Breast epithelium (tissue), 4 donors: ENCODE data around the gene SLC25A38. TPM values are rescaled to one million over a fixed set of nuclear protein-coding genes. Genes with fewer than 3 reads are reported as not detected.
A peak's percentile ranks its signal among the peaks of the same experiment; 100 is the strongest.

Experiments used
- DNase-seq, 2 donors: peaks; one replicate each; pipeline ENCODE4 v3.0.0-alpha.2; 2019; ENCODE audit warnings: low spot score in 2 of 2
- H3K27ac ChIP-seq, 2 donors: fragments of 200-600 bp; sonication (generic) in 1 of 2; one replicate each; pipeline ENCODE4 v1.5.1; 2016 to 2019; ENCODE audit warnings: mild to moderate bottlenecking in 1 of 2
- H3K27me3 ChIP-seq, 2 donors: fragments of 200-600 bp; sonication (generic) in 1 of 2; one replicate each; pipeline versions ENCODE4 v1.5.1 to v1.6.0; 2017 to 2019; ENCODE audit warnings: control low read depth in 1 of 2, mild to moderate bottlenecking in 1 of 2
- H3K36me3 ChIP-seq: fragments of 200-600 bp; one replicate; pipeline ENCODE4 v1.5.1; 2019
- H3K4me1 ChIP-seq, 2 donors: fragments of 200-600 bp; sonication (generic); one replicate each; pipeline ENCODE4 v1.5.1; 2016 to 2019; ENCODE audit warnings: control low read depth in 1 of 2
- H3K4me3 ChIP-seq, 3 donors: fragments of 200-600 bp; sonication (generic); 1 replicate in 2 of 3; 2 replicates in 1 of 3; pipeline ENCODE4 v1.5.1; 2016 to 2019; ENCODE audit warnings: mild to moderate bottlenecking in 3 of 3, moderate library complexity in 2 of 3
- H3K9me3 ChIP-seq, 2 donors: fragments of 200-600 bp; sonication (generic) in 1 of 2; one replicate each; pipeline ENCODE4 v1.5.1; 2016 to 2019; ENCODE audit warnings: control low read depth in 1 of 2
- POLR2A ChIP-seq: fragments of 450-650 bp; IDR thresholded peaks from one replicate; pipeline ENCODE4 v1.6.1; 2016; ENCODE audit warnings: antibody characterized with exemption, mild to moderate bottlenecking, moderate library complexity
- POLR2AphosphoS5 ChIP-seq, 3 donors: sonication (generic); formaldehyde crosslinking; IDR thresholded peaks; one replicate each; pipeline ENCODE4 v1.6.1; 2017; ENCODE audit warnings: antibody characterized with exemption in 3 of 3
- intact Hi-C: fragments of 100-400 bp; cut with DNase I; formaldehyde crosslinking; loops from one replicate; pipeline ENCODE4 v1.15.1; 2023; ENCODE audit warnings: low total_unique reads
- total RNA-seq, 3 donors: library from RNA; depleted of rRNA; stranded (reverse); fragments of >200 nt; gene quantifications; one replicate each; pipeline ENCODE4 v1.1.0, GENCODE V29; 2016
- TF ChIP-seq, protein P1 (sequence below), 3 donors: fragments of 450-650 bp; IDR thresholded peaks; one replicate each; pipeline ENCODE4 v1.5.1; 2016 to 2017; ENCODE audit warnings: antibody characterized with exemption in 3 of 3, mild to moderate bottlenecking in 3 of 3, moderate library complexity in 3 of 3

Gene SLC25A38
- total RNA-seq, 3 donors from 2014 or later: 28.2 to 31.6 (median 30.9) TPM

DNA sequence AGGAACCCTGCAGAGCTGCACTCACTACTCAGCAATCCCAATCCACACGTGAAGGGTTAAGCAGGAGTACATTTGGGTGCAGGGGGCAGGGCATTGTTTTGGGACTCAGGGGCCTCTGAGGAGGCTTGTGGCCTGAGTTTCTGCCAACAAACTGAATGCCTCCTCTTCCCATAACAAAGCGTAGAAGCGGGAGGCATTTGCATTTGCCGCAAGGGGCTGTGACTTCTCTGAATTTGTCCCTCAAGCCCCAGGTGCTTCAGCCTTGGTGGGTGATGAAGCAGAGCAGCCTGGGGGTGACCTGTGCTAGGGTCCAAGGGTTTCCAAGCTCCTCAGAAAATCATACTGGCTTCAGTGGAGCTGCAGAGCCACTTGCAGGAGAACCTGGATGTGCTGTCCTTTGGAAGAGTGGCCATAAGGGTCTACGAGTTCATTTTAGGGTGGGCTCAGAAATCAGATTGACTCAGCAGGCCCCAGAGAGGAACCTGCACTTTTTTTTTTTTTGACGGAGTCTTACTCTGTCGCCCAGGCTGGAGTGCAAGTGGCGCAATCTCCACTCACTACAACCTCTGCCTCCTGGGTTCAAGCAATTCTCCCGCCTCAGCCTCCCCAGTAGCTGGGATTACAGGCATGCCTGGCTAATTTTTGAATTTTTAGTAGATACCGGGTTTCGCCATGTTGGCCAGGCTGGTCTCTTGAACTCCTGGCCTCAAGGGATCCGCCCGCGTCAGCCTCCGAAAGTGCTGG lies 21.9 kb downstream of the SLC25A38 start:
- intact Hi-C loops: no loop called here
- Histone ChIP-seq H3K4me1 (no peaks in the 10 kb centered on the region), H3K27me3 (no peaks in the 10 kb centered on the region), H3K4me3 (peak overlapping the region in 1 of 3 donors; percentile 95), H3K36me3 (no peaks in the 10 kb centered on the region), H3K9me3 (no peaks in the 10 kb centered on the region), H3K27ac (no peak overlapping the region)
- TF ChIP-seq, protein P1, sequence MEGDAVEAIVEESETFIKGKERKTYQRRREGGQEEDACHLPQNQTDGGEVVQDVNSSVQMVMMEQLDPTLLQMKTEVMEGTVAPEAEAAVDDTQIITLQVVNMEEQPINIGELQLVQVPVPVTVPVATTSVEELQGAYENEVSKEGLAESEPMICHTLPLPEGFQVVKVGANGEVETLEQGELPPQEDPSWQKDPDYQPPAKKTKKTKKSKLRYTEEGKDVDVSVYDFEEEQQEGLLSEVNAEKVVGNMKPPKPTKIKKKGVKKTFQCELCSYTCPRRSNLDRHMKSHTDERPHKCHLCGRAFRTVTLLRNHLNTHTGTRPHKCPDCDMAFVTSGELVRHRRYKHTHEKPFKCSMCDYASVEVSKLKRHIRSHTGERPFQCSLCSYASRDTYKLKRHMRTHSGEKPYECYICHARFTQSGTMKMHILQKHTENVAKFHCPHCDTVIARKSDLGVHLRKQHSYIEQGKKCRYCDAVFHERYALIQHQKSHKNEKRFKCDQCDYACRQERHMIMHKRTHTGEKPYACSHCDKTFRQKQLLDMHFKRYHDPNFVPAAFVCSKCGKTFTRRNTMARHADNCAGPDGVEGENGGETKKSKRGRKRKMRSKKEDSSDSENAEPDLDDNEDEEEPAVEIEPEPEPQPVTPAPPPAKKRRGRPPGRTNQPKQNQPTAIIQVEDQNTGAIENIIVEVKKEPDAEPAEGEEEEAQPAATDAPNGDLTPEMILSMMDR (IDR thresholded peaks at IDR 0.05): no peak
- no peak for TF ChIP-seq POLR2A
- TF ChIP-seq POLR2AphosphoS5 (IDR thresholded peaks at IDR 0.05): no peak
- DNase-seq: no peak

DNA sequence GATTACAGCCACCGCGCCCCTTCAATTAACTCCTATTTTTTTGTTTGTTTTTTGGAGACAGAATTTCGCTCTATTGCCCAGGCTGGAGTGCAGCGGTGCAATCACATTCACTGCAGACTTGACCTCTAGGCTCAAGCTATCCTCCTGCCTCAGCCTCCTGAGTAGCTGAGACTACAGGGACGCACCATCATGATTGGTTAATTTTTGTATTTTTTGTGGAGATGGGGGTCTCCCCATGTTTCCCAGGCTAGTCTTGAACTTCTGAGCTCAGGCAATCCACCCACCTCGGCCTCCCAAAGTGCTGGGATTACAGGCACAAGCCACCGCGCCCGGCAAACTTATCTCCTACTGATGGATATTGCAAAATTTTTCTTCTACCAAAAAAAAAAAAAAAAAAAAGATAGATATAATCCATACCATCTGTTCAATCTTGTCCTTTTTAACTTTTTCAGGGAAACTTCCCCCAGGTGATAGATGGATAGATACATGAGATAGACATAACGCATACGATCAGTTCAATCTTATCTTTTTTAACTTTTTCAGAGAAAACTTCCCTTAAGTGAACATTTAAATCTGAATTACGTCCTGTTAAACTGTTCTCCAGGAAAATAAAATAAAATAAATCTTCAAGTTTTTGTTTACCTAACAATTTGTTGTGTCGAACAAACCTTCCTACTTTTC lies 22.7 kb downstream of the SLC25A38 start:
- no peaks in the 10 kb centered on the region for H3K4me1 ChIP-seq
- peak overlapping the region; percentile 84 to 95 (median 94) for H3K4me3 ChIP-seq
- H3K36me3 ChIP-seq: no peaks in the 10 kb centered on the region
- intact Hi-C loops: no loop called here
- H3K27me3 ChIP-seq: no peaks in the 10 kb centered on the region
- peak overlapping the region; percentile 85 to 91 for H3K27ac ChIP-seq
- no peak for DNase-seq
- TF ChIP-seq POLR2A (no peak), POLR2AphosphoS5 (IDR thresholded peaks at IDR 0.05) (no peak)
- TF ChIP-seq, protein P1 (IDR thresholded peaks at IDR 0.05): no peak
- H3K9me3 ChIP-seq: no peaks in the 10 kb centered on the region

DNA sequence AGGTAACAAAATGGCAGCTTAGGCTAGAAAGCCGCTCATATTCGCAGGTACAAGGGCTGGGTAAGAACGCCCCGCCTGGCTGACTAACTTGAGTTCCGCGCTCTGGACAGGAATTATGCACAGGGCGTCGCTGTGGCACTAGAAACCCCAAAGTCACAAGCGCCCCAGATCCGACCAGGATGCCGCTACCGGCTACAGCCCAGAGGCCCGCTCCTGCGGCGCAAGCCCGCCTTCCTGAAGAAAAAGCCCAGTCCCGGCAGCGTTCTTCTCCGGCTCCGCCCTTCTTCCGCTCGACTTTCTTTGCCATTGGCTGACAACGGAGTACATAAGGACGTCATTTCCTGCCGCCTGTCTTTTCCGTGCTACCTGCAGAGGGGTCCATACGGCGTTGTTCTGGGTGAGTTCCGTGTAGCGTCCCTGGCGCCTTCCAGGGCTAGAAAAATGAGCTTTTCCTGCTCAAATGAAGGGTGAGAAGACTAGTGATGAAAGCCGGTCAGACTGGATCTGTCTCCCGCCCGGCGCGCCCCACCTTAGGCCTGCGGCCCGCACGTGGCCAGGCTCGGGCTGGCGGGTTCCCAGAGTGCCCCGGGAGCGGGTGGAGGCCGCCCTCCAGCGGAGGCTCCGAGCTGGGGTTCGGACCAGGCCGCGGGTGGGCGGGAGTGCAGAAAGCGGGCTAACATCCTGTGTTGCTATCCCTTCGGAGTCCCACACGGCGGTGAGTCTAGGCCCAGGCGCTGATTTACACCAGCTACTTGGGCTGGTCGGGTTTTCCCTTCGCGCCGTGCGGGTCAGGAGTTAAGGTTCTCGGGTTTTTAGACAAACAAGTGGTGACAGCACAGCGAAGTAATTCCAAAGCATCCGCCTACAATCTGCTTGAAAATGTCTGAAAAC lies 23.4 kb downstream of the SLC25A38 start, which contains the start of gene RPSA:
RPSA (plus strand) TSS at position 353 of the 891 bp plus-strand sequence. CDS start 934 bp downstream, outside the sequence.
- peak within 1 kb of the TSS; percentile 85 to 91 for H3K27ac ChIP-seq
- no peaks in the 10 kb centered on the region for H3K9me3 ChIP-seq
- H3K36me3 ChIP-seq: no peaks in the 10 kb centered on the region
- intact Hi-C loops: no loop called here
- no peaks in the 10 kb centered on the region for H3K27me3 ChIP-seq
- peak; percentile 92 to 95 for DNase-seq
- H3K4me1 ChIP-seq: no peaks in the 10 kb centered on the region
- TF ChIP-seq, protein P1 (IDR thresholded peaks at IDR 0.05): peak in 1 of 3 donors; percentile 6
- TF ChIP-seq POLR2AphosphoS5 (IDR thresholded peaks at IDR 0.05) (peak; percentile 97 to 99 (median 97)), POLR2A (peak; percentile 86)
- H3K4me3 ChIP-seq: peak within 1 kb of the TSS; percentile 84 to 95 (median 94)

DNA sequence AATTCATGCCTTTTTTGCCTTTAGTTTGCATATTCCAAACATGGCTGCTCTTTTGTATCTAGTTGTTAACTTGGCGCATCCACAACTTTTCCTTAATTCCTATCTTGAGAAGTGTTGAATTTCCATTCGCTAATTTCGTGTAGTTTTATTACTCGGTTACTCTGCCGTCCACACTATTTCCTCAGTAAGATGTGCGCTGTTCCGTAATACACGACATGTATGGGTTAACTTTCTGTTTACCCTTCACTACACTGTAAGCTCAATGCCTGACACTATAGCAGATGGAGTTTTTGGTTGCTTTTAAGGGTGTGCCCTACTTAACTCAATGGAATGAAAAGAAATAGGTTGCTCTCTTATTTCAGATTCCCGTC lies 24.1 kb downstream of the SLC25A38 start:
- H3K27ac ChIP-seq: peak overlapping the region; percentile 85 to 91
- no peaks in the 10 kb centered on the region for H3K36me3 ChIP-seq

More for the DNA sequence above, 24.1 kb downstream of the SLC25A38 start:
- Histone ChIP-seq H3K4me3 (peak overlapping the region; percentile 84 to 95 (median 94)), H3K27me3 (no peaks in the 10 kb centered on the region), H3K9me3 (no peaks in the 10 kb centered on the region), H3K4me1 (no peaks in the 10 kb centered on the region)
- intact Hi-C loops: no loop called here
- no peak for DNase-seq
- TF ChIP-seq, protein P1 (IDR thresholded peaks at IDR 0.05): no peak
- TF ChIP-seq POLR2AphosphoS5 (IDR thresholded peaks at IDR 0.05) (no peak), POLR2A (no peak)
